Stimulated activated CD8-positive, alpha-beta memory T cell treated with anti-CD3 and anti-CD28 coated beads, Interleukin-4, amount 100 ng/mL, for 4 hours (primary cell): ENCODE measurements around the gene GNA12.

Experiments used
- DNase-seq, 2 donors: peaks; one replicate each; pipeline ENCODE4 v3.0.0-alpha.2; 2020; ENCODE audit warnings: low read depth in 2 of 2, low spot score in 1 of 2

Gene GNA12

GRCh38 chr7:2717293-2718261, 126.5 kb downstream of the GNA12 start:
- DNase-seq: no peak

DNA sequence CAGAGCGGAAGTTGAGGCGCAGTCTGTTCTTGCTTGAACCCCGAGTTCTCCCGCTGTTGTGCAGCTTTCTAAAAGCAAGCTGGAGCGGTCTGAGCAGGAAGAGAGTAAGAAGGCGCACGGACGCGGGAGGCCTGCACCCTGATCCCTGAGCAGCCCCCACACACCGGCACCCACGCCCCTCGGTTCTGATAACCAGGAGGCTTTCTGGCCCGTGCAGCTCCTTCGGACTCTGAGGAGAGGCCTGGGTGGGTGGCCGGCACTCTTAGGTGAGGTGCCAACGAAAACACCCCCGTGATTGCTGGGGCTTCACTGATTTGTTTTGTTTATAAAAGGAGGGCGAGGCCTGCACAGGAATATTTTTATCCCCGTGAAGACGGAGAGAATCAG, 127.2 kb downstream of the GNA12 start:
- DNase-seq: no peak

DNA sequence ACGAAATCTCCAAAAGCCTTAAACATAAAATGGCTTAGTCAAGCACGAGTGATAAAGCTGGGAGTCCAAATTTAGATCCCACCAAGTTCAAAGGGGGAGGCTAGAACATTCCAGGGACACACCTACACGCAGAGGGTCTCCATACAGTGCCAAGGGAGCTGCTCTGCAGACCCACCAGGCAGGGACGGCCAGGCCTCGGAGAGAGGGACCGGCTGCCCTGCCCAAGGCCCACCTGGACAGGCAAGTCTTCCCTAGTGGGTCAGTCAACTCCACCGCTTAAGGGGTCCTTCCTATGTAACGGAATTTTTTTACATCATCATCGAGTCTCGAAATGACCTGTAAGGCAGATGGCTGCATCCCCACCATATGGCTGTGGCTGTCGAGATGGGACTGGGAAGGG, 127.6 kb downstream of the GNA12 start:
- no peak for DNase-seq

DNA sequence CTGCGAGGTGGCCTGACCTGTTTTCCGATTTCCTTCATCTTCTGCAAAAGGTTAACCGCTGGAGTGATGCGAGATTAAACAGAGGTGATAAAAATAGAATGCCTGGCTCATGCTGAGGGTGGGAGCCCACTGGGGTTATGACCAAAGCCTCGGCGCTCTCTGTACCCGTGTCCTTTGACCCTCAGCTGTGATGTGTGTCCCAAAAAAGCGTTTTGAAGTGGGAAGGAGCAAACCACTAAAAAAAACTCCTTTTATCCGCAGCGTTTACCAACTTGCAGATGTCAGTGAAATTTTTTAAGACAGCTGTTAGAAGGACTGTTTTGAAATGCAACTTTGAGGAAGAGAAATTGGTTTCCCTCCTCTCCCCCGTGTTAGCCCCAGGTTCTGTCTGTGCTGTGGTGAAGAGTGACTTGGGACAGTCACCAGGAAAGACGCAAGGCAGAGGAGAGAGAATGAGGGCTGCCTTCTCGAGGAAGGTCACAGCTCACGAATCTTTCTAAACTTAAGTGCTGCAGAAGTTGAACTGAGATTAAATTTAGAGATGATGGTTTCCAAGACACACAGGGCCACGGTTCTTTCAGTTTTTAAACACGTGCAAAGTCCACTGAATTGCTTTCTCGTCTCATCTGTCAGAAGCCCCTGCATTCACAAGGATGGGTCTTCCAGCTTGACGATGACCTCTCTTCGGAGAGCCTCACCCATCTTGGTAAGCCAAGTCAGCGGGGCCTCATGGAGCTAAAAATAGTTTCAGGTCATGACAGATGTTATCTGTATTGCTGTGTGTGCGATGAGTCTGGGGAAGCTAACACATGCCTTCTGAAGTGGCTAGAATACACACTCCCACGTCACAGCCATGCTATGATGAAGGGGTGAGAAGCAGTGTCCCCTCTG, 128.5 kb downstream of the GNA12 start:
- no peak for DNase-seq

DNA sequence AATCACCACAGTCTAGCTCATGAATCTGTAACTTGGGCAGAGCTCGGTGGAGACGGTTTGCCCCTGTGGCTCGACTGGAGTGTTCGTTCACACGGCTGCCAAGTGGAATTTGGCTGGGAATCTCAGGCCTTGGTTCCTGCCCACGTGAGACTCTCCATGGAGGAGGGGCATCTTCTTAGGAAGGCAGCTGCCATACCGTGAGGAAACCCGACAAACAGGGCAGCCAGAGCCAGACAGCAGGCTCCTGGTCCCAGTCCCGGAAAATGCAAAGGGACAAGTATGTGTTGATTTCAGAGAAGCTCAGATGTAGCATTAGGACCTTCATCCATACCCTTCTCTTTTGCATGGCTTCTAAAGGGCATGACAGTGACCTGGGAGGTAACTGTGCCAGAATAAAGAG, 129.5 kb downstream of the GNA12 start:
- DNase-seq: no peak

DNA sequence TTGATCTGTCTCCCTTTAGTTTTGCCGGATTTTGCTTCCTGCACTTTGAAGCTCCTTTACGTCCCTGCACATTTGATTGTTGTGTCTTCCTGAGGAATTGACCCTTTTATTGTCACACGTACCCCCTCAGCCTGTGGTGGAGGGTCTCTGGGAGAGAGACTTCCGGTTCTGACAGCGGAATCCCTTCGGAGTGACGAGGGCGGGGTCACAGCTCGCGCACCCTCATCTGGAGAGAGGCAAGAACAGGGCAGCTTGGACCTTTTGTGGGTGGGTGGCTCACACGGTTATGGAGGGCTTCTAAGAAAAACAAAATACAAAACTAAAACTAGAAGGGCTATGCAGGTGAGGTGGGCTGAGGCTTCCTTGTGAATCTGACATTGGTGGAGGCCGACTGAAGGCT, 130.1 kb downstream of the GNA12 start:
- no peak for DNase-seq

DNA sequence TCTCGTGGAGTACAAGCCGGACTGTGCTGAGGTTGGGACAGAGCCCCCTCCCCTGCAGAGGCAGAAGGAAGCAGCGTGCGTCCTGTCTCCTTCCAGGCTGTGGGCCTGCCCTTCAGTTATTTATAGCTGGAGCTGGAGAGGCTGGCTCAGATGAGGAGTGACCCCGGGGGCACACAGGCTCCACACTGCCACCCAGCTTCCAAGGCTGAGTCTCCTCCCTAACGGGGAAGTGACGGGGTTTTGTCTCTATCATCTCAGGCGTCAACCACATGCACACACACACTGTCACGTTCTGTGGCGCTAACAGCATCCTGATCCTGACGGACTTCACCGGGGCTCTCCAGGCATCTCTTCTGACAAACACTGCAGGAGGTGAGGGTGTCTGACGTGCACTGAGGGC, 130.7 kb downstream of the GNA12 start:
- no peak for DNase-seq

DNA sequence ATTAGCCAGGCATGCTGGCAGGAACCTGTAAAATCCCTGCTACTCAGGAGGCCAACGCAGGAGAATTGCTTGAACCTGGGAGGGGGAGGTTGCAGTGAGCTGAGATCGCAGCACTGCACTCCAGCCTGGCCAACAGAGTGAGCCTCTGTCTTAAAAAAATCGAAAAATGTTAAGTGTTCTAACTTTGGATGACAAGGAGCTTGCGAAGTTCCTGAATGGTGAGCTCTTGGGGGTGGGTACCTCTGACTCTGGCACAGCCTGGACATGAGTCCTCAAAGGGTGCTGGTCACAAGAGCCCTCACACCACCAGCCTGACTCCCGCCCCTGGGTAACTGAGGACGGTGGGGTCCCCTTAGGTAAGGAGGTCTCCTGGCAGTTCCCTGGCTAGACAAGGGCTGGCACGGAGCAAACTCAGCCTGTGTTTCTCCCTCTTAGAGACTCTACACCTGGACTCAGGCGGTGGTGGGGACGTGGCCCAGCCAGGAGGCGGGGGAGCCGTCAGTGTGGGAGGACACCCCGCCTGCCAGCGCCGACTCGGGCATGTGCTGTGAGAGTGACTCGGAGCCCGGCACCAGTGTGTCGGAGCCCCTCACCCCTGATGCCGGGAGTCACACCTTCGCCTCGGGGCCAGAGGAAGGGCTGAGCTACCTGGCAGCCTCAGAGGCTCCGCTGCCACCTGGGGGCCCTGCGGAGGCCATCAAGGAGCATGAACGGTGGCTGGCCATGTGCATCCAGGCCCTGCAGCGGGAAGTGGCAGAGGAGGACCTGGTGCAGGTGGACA, 132.0 kb downstream of the GNA12 start:
- DNase-seq: no peak

GRCh38 chr7:2710901-2711551, 133.1 kb downstream of the GNA12 start:
- DNase-seq: no peak

DNA sequence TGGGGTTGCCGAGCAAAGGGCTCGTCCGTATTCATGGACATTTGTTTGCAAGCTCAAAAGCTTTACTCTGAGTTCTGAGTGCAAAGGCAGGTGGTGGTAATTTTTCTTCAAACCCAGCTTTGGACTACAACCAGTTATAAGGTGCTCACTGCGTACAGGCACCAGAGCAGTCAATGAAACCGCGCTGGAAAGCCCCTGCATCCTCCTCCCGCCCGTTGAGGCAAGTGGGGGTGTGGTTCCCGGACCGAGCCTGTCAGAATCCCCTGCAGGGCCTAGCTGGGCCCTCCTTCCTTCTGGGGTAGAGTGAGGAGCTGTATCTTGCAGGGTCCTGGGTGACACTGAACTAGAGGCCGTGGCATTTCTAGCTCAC, 133.8 kb downstream of the GNA12 start:
- peak in 1 of 2 donors; percentile 24 for DNase-seq

DNA sequence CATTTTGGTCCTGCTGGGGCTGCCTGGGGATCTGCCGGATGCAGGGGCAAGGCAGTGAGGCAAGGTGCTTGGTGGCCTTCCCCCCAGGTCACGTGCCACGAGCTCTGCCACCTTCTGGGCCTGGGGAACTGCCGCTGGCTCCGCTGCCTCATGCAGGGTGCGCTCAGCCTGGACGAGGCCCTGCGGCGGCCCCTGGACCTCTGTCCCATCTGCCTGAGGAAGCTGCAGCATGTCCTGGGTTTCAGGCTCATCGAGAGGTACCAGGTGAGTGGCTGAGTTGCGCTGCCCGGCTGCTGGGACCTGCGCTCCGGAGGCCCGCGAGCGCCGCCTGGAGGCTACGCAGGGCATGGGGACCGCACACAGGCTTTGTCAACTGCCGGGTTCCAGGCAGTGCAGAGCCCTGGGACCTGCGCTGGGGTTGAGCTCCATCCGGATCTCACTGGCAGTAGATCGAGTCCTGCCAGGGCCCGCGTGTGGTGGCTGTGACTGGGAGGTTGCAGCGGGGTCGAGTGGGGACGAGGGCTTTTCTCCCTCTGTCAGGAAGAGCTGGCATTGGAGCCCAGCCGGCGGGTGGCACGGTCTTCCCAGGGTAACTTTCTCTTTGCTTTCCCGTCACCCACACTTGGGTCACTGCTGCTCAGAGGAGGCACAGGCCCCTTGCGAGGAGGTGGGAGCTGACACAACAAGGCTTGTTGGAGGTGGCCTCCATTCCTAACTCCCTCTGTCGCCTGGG, 134.4 kb downstream of the GNA12 start:
- peak in 1 of 2 donors; percentile 52 for DNase-seq

DNA sequence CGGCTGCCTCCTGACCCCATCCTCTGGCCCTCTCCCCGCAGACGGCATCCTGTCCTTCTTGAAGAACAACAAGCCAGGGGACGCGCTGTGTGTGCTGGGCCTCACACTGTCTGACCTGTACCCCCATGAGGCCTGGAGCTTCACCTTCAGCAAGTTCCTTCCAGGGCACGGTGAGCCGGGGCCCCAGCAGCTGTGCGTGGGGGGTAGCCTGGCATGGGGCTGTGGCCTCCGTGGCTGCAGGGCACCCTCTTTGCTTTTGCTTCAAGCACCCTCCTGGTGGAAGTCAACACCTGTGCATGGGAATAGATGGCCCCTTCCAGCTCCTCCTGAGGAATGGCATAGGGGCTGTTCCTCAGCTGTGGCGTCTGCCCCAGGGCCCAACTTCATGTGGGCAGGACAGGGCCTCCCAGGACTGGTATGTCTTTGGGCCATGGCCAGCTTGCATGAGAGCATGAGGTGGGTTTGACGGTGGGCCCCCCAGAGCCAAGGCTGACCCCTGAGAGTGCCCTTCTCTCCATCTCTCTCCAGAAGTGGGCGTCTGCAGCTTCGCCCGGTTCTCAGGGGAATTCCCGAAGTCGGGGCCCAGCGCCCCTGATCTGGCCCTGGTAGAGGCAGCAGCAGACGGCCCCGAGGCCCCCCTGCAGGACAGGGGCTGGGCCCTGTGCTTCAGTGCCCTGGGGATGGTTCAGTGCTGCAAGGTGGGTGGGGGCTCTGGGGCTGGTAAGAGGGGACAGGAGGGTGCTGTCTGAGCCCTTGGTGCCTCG, 135.4 kb downstream of the GNA12 start:
- DNase-seq: no peak

- no peak for DNase-seq
Measured at GRCh38 chr7:2708041-2708440, 136.1 kb downstream of the GNA12 start.

DNA sequence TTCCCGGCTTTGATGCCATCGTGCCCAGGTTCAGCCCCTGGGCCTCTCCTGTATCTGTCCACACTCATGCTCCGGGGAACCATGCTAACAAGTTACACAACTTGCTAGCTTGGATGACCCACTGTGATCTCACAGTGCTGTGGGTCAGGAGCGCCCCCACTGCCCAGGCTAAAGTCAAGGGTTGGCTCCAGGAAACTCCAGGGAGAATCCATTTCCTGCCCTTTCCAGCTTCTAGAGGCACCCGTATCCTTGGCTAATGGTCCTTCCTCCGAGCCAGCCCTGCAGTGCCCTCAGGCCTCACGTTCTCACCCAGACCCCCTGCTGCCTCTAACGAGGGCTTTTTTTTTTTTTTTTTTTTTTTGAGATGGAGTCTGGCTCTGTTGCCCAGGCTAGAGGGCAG, 136.6 kb downstream of the GNA12 start:
- no peak for DNase-seq

GRCh38 chr7:2706685-2707126, 137.4 kb downstream of the GNA12 start:
- no peak for DNase-seq

GRCh38 chr7:2705371-2706096, 138.6 kb downstream of the GNA12 start:
- DNase-seq: no peak

DNA sequence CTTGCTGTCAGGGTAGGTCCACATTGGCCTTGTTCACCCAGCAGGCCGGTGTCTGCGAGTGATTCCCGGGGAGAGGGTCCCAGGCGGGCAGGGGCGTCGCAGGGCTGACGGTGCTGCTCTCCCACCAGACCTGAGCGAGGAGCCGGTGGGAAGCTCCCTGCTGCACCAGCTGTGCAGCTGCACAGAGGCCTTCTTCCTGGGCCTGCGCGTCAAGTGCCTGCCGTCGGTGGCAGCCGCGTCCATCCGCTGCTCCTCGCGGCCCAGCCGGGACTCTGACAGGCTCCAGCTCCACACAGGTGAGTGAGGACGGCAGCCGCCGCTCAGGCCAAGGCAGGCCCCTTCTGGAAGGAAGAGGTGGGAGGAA, 141.5 kb downstream of the GNA12 start:
- no peak for DNase-seq

DNA sequence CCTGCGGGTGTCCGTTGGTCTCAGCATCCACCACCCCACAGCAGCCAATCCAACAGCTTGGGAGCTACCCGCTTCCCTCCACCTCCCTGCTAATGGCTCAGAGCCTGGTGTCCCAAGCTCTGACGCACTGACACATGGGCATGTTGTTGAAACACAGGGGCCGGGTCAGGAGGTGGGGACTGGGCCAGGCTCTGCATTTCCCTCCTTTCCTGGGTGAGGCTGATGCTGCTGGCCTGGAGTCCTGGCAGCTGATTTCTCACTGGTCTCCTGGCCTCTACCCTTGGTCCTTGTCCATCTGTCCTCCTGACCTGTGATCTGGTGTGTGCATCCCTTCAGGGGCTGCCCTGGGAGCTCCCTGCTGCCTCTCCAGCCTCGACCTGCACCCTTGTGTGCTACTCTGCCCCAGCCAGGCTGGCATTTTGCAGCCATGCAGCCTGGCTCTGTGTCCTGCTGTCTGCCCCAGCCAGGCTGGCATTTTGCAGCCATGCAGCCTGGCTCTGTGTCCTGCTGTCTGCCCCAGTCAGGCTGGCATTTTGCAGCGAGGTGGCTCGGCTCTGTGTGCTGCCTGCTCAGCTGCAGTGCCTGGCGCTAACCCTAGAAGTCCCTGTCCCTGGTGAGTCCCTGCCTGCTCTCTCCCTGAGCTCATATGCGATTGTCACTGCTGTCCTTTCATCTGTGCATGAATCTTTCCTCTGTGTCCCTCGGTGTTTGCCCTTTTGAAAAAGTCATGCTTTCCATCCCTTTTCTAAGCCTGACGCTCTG, 142.1 kb downstream of the GNA12 start:
- DNase-seq: no peak
